Measurements from ENCODE around the gene SNUPN.
"Not testable (repeated sequence)": the region's sequence is repeated elsewhere in the genome, so short reads cannot be mapped to it uniquely, and the experiment has no call there.

Gene SNUPN

GRCh38 chr15:75633922-75634321, 8.4 kb upstream of the SNUPN start:
- not testable (repeated sequence) for FAIRE-seq

- no peak for FAIRE-seq
Observed at GRCh38 chr15:75631935-75632334, 6.4 kb upstream of the SNUPN start.

GRCh38 chr15:75622505-75622904, 3.0 kb downstream of the SNUPN start:
- no peak for FAIRE-seq

- no peak for FAIRE-seq
Observed at GRCh38 chr15:75620841-75621391, 4.6 kb downstream of the SNUPN start.

- FAIRE-seq: no peak
Observed at GRCh38 chr15:75620058-75620820, 5.3 kb downstream of the SNUPN start.

- no peak for FAIRE-seq
Observed at GRCh38 chr15:75616766-75617165, 8.8 kb downstream of the SNUPN start.

- FAIRE-seq: no peak
Observed at GRCh38 chr15:75606711-75607699, 18.5 kb downstream of the SNUPN start.

GRCh38 chr15:75606026-75606425, 19.5 kb downstream of the SNUPN start:
- no peak for FAIRE-seq

- FAIRE-seq: no peak
Observed at GRCh38 chr15:75599401-75599800, 26.1 kb downstream of the SNUPN start.

GRCh38 chr15:75598361-75598760, 27.2 kb downstream of the SNUPN start:
- no peak for FAIRE-seq

- no peak for FAIRE-seq
Observed at GRCh38 chr15:75597667-75598341, 27.7 kb downstream of the SNUPN start.

GRCh38 chr15:75596703-75597345, 28.7 kb downstream of the SNUPN start:
- no peak for FAIRE-seq

GRCh38 chr15:75594276-75594675, 31.2 kb downstream of the SNUPN start:
- no peak for FAIRE-seq

- FAIRE-seq: no peak
Observed at GRCh38 chr15:75591655-75592364, 33.7 kb downstream of the SNUPN start.

- no peak for FAIRE-seq
Observed at GRCh38 chr15:75590239-75590638, 35.3 kb downstream of the SNUPN start.

- no peak for FAIRE-seq
Observed at GRCh38 chr15:75589071-75589470, 36.5 kb downstream of the SNUPN start.

- not testable (repeated sequence) for FAIRE-seq
Observed at GRCh38 chr15:75586422-75586821, 39.1 kb downstream of the SNUPN start.

GRCh38 chr15:75584121-75584520, 41.4 kb downstream of the SNUPN start:
- no peak for FAIRE-seq

GRCh38 chr15:75583701-75584100, 41.8 kb downstream of the SNUPN start:
- FAIRE-seq: no peak

- not testable (repeated sequence) for FAIRE-seq
Observed at GRCh38 chr15:75582943-75583342, 42.6 kb downstream of the SNUPN start.

Data from colon (tissue), 2 donors.